GM12878 (cell line): ENCODE data around the gene DHX32. TPM values are rescaled to one million over a fixed set of nuclear protein-coding genes. Genes with fewer than 3 reads are reported as not detected.

Experiments
- ATAC-seq: fragments of 200-7000 bp; cut with Tn5 transposase; 3 replicates; pipeline ENCODE4 v1.9.1; 2020; ENCODE audit warnings: mild to moderate bottlenecking, moderate library complexity
- BruUV-seq: library from RNA; stranded (reverse); fragments of 400-500 nt; replicated peaks from 2 replicates; lab custom pipeline; 2021; lab: Mats Ljungman, UMichigan
- CTCF ChIA-PET: fragments of 300-600 bp; sonication (Branson Sonifier 250); formaldehyde crosslinking; extraction: SDS; loops from one replicate; lab custom pipeline; 2021; ENCODE audit warnings: inconsistent platforms; lab: Yijun Ruan, JAX
- POLR2A ChIA-PET: fragments of 350-600 bp; formaldehyde crosslinking; extraction: SDS; loops from one replicate; lab custom pipeline; 2021; ENCODE audit warnings: inconsistent platforms; lab: Charles Lee
- RAD21 ChIA-PET: fragments of 300-600 bp; sonication (Branson Sonifier 250); formaldehyde crosslinking; loops from one replicate; lab custom pipeline; 2023; ENCODE audit warnings: antibody characterized with exemption; ENCODE audit not compliant: unreplicated experiment; lab: Charles Lee
- SMC1A ChIA-PET: fragments of 300-600 bp; sonication (Branson Sonifier 250); formaldehyde crosslinking; loops from one replicate; lab custom pipeline; 2023; ENCODE audit not compliant: unreplicated experiment, uncharacterized antibody; lab: Charles Lee
- DNase-seq: peaks from one replicate; pipeline ENCODE4 v3.0.0-alpha.2; 2011; ENCODE audit warnings: low read depth, low spot score
- FAIRE-seq: peaks from 3 replicates; lab custom pipeline; 2011; peaks lifted over from hg19 to GRCh38; lab: Jason Lieb, UNC
- H2AFZ ChIP-seq: 2 replicates; pipeline ENCODE4 v1.6.0; 2011; ENCODE audit warnings: low read depth, low read length, control low read depth; ENCODE audit not compliant: control insufficient read depth
- H3K27ac ChIP-seq: 2 replicates; pipeline ENCODE4 v1.5.1; 2011; ENCODE audit warnings: control low read depth; ENCODE audit not compliant: control insufficient read depth, insufficient read depth
- H3K27me3 ChIP-seq, 2 experiments: replicated peaks in 1 of 2; 2 replicates each; pipeline versions ENCODE4 v1.6.0 to v1.6.1; 2011; ENCODE audit warnings: low read length in 1 of 2; ENCODE audit not compliant: control insufficient read depth in 2 of 2, insufficient read depth in 2 of 2
- H3K36me3 ChIP-seq, 2 experiments: 2 replicates each; pipeline ENCODE4 v1.5.1; 2011; ENCODE audit warnings: low read length in 1 of 2; ENCODE audit not compliant: control insufficient read depth in 2 of 2, insufficient read depth in 2 of 2
- H3K4me1 ChIP-seq: 2 replicates; pipeline ENCODE4 v1.6.1; 2011; ENCODE audit warnings: mild to moderate bottlenecking, low read length, moderate library complexity, mixed read lengths; ENCODE audit not compliant: control insufficient read depth, insufficient read depth
- H3K4me2 ChIP-seq: 2 replicates; pipeline ENCODE4 v1.6.0; 2011; ENCODE audit warnings: control low read depth; ENCODE audit not compliant: control insufficient read depth, insufficient read depth
- H3K4me3 ChIP-seq: fragments of 200-600 bp; sonication (generic); 2 replicates; pipeline ENCODE4 v1.5.1; 2016
- H3K79me2 ChIP-seq: 2 replicates; pipeline ENCODE4 v1.6.0; 2011; ENCODE audit warnings: low read length; ENCODE audit not compliant: control insufficient read depth, insufficient read depth
- H3K9ac ChIP-seq: 2 replicates; pipeline ENCODE4 v1.8.0; 2011; ENCODE audit warnings: low read length, control low read depth, mixed read lengths; ENCODE audit not compliant: control insufficient read depth, insufficient read depth
- H3K9me3 ChIP-seq: replicated peaks from 3 replicates; pipeline ENCODE4 v1.5.1; 2011; ENCODE audit warnings: mild to moderate bottlenecking, low read length; ENCODE audit not compliant: control insufficient read depth, insufficient read depth
- H4K20me1 ChIP-seq: 2 replicates; pipeline ENCODE4 v1.6.0; 2011; ENCODE audit not compliant: control insufficient read depth, insufficient read depth
- BCL11A ChIP-seq: IDR thresholded peaks from 2 replicates; pipeline ENCODE4 v1.6.1; 2011; ENCODE audit warnings: low read depth, low read length
- CREB1 ChIP-seq: IDR thresholded peaks from 2 replicates; pipeline ENCODE4 v1.6.1; 2012; ENCODE audit warnings: low read depth, mild to moderate bottlenecking, inconsistent platforms
- EP300 ChIP-seq, 2 experiments: fragments of 150-350 bp in 1 of 2; IDR thresholded peaks; 2 replicates each; pipeline ENCODE4 v1.6.1; 2011 to 2012; ENCODE audit warnings: low read depth in 2 of 2, low read length in 2 of 2, borderline replicate concordance in 1 of 2, improper control_type of control experiment in 1 of 2, inconsistent platforms in 1 of 2; ENCODE audit not compliant: control insufficient read depth in 1 of 2
- GABPA ChIP-seq: IDR thresholded peaks from 2 replicates; pipeline ENCODE4 v1.6.1; 2014; ENCODE audit warnings: antibody characterized with exemption, low read depth, mild to moderate bottlenecking, inconsistent platforms
- HDAC6 ChIP-seq: fragments of 200-600 bp; sonication (generic); IDR thresholded peaks from one replicate; pipeline ENCODE4 v1.8.0; 2017; ENCODE audit warnings: antibody characterized with exemption; ENCODE audit not compliant: unreplicated experiment
- IKZF1 ChIP-seq: fragments of 450-650 bp; conservative IDR thresholded peaks from 2 replicates; pipeline ENCODE4 v1.6.1; 2017; ENCODE audit warnings: antibody characterized with exemption, mild to moderate bottlenecking
- PAX8 ChIP-seq: fragments of 450-650 bp; IDR thresholded peaks from 2 replicates; pipeline ENCODE4 v1.6.1; 2017; ENCODE audit warnings: mild to moderate bottlenecking, moderate library complexity
- RAD21 ChIP-seq: IDR thresholded peaks from 2 replicates; pipeline ENCODE4 v1.6.1; 2011; ENCODE audit warnings: mild to moderate bottlenecking, low read depth, low read length, moderate library complexity; ENCODE audit not compliant: insufficient read depth
- WGBS: methylation state at CpG from one replicate; pipeline ENCODE4 v1.1.6; 2016; ENCODE audit warnings: low lambda C conversion rate; ENCODE audit not compliant: insufficient replicate concordance, insufficient coverage; ENCODE audit errors: missing lambda C conversion rate; 5-methylcytosine and 5-hydroxymethylcytosine counted together
- in situ Hi-C: fragments of 300-500 bp; cut with MboI; formaldehyde crosslinking; loops from 9 replicates; pipeline ENCODE4 v1.14.3; 2018; ENCODE audit warnings: mixed read lengths
- intact Hi-C: fragments of 100-400 bp; cut with micrococcal nuclease; formaldehyde crosslinking; loops from one replicate; pipeline ENCODE4 v1.14.2; 2022; ENCODE audit not compliant: unreplicated experiment
- polyA plus RNA-seq, 11 experiments: library from polyadenylated mRNA; depleted of rRNA in 4 of 11; unstranded in 6 of 11; stranded (reverse) in 5 of 11; fragments of >200 nt; fragmentation: Nextera tagmentation in 4 of 11; fragmentation: Illumina TruSeq in 1 of 11; extraction: Ambion mirVana in 4 of 11; extraction: Trizol in 1 of 11; gene quantifications; 1 replicate in 1 of 11; 2 replicates in 10 of 11; pipeline versions ENCODE4 v1.2.1 to v1.2.3, GENCODE V29; 2011 to 2016; ENCODE audit warnings: inconsistent platforms in 2 of 11, missing spikeins in 2 of 11, low read depth in 1 of 11
- total RNA-seq, 4 experiments: library from RNA; depleted of rRNA in 3 of 4; stranded (reverse); fragments of >200 nt in 3 of 4; fragmentation: Illumina TruSeq in 1 of 4; extraction: Trizol in 1 of 4; gene quantifications; 2 replicates each; pipeline versions ENCODE4 v1.2.1 to v1.2.3, GENCODE V29; 2013 to 2021
- TF ChIP-seq, protein P1 (sequence below): IDR thresholded peaks from 2 replicates; pipeline ENCODE4 v1.6.1; 2012; ENCODE audit warnings: low read length, inconsistent platforms
- TF ChIP-seq, protein P2 (sequence below): fragments of 450-650 bp; IDR thresholded peaks from 2 replicates; pipeline ENCODE4 v1.6.1; 2017; ENCODE audit warnings: borderline replicate concordance
- TF ChIP-seq, protein P3 (sequence below): fragments of 450-650 bp; formaldehyde crosslinking; IDR thresholded peaks from 2 replicates; pipeline ENCODE4 v1.4.0; 2020; ENCODE audit warnings: mild to moderate bottlenecking, moderate library complexity
- TF ChIP-seq, protein P4 (sequence below): IDR thresholded peaks from 2 replicates; pipeline ENCODE4 v1.6.1; 2011; ENCODE audit warnings: mild to moderate bottlenecking, low read depth, low read length, moderate library complexity; ENCODE audit not compliant: insufficient replicate concordance
- TF ChIP-seq, protein P5 (sequence below): fragments of 150-350 bp; IDR thresholded peaks from 2 replicates; pipeline ENCODE4 v1.6.1; 2014; ENCODE audit warnings: mild to moderate bottlenecking, low read depth, low read length

DHX32 gene
- total and polyA plus RNA-seq, 10 of the 15 experiments (the other 5 are each of a cell fraction or from before 2014, with no cell fraction given): 5.4 to 21.0 (median 16.0) TPM

DNA sequence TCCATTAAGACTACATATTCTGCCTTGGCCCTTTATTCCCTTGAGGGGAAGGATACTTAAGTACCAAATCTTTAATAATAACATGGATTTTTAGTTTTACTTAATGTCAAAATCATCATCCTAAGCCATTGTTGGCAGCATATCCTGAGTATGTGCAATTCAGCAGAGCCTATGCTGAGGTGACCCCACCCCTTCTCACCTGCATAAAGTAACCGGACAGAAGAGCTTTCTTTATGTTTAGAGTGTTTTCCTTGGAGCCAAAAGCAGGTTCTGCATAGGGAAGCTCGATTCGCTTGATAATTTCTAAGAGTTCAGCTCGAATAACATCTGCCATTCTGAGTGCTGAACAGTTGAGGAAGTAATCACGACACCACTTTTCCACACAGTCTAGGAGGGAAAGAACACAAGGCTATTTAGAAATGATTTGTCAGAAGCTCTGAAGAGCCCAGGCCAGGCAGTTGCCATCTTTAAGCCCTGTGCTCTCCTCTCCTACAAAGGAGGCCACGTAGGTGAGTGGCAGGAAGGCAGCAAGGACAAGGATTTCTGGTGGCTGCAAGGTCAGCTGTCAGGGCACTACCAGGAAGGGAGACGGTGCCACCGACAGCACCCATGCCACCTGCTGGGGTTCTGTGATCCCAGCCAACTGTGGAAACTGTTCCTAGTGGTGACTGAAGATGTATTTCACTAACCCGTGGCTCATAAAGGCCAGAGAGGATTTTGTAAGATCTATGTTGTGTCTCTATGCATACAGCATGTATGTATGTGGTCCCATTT is 42.1 kb downstream of the DHX32 start:
- H3K27me3 ChIP-seq: no peaks in the 10 kb centered on the region
- H3K9me3 ChIP-seq: no peaks in the 10 kb centered on the region
- ATAC-seq (no peak), FAIRE-seq (no peak), DNase-seq (no peak)
- ChIA-PET SMC1A (interaction anchor here (0.6 to 0.8 kb wide), 2 partner anchors 12 to 113 kb away, joined by 3 read pairs; no protein-coding TSS in a partner anchor), CTCF (interaction anchor here (1.6 kb wide), 1 partner anchor 30 kb away, joined by 4 read pairs; no protein-coding TSS in a partner anchor), RAD21 (no interaction called here), POLR2A (no interaction called here)
- no peaks in the 10 kb centered on the region for H4K20me1 ChIP-seq
- H3K4me2 ChIP-seq: no peak overlapping the region
- H3K27ac ChIP-seq: no peak overlapping the region
- H3K36me3 ChIP-seq: peaks cover 2 to 28% of the 10 kb centered on the region in 2 experiments
- H3K79me2 ChIP-seq: no peaks in the 10 kb centered on the region
- H2AFZ ChIP-seq: no peak overlapping the region
- intact Hi-C loops: no loop called here
- H3K4me1 ChIP-seq: no peaks in the 10 kb centered on the region
- 90% methylated on average over 9 of the region's 9 CpGs for WGBS
- H3K4me3 ChIP-seq: no peak overlapping the region
- in situ Hi-C loops: no loop called here
- BruUV-seq: no TSS peak
- no peak overlapping the region for H3K9ac ChIP-seq
- no peak for TF ChIP-seq IKZF1
- TF ChIP-seq, protein P1, sequence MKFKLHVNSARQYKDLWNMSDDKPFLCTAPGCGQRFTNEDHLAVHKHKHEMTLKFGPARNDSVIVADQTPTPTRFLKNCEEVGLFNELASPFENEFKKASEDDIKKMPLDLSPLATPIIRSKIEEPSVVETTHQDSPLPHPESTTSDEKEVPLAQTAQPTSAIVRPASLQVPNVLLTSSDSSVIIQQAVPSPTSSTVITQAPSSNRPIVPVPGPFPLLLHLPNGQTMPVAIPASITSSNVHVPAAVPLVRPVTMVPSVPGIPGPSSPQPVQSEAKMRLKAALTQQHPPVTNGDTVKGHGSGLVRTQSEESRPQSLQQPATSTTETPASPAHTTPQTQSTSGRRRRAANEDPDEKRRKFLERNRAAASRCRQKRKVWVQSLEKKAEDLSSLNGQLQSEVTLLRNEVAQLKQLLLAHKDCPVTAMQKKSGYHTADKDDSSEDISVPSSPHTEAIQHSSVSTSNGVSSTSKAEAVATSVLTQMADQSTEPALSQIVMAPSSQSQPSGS: no peak
- TF ChIP-seq EP300 (IDR thresholded peaks at IDR 0.05; ENCODE audit: borderline replicate concordance in 1 of 2, control insufficient read depth in 1 of 2, low read depth in 2 of 2, low read length in 2 of 2): no peak
- no peak for TF ChIP-seq PAX8
- no peak for TF ChIP-seq HDAC6
- TF ChIP-seq RAD21: no peak
- no peak for TF ChIP-seq BCL11A
- TF ChIP-seq CREB1: no peak
- TF ChIP-seq, protein P2, sequence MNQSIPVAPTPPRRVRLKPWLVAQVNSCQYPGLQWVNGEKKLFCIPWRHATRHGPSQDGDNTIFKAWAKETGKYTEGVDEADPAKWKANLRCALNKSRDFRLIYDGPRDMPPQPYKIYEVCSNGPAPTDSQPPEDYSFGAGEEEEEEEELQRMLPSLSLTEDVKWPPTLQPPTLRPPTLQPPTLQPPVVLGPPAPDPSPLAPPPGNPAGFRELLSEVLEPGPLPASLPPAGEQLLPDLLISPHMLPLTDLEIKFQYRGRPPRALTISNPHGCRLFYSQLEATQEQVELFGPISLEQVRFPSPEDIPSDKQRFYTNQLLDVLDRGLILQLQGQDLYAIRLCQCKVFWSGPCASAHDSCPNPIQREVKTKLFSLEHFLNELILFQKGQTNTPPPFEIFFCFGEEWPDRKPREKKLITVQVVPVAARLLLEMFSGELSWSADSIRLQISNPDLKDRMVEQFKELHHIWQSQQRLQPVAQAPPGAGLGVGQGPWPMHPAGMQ: no peak
- TF ChIP-seq, protein P3, sequence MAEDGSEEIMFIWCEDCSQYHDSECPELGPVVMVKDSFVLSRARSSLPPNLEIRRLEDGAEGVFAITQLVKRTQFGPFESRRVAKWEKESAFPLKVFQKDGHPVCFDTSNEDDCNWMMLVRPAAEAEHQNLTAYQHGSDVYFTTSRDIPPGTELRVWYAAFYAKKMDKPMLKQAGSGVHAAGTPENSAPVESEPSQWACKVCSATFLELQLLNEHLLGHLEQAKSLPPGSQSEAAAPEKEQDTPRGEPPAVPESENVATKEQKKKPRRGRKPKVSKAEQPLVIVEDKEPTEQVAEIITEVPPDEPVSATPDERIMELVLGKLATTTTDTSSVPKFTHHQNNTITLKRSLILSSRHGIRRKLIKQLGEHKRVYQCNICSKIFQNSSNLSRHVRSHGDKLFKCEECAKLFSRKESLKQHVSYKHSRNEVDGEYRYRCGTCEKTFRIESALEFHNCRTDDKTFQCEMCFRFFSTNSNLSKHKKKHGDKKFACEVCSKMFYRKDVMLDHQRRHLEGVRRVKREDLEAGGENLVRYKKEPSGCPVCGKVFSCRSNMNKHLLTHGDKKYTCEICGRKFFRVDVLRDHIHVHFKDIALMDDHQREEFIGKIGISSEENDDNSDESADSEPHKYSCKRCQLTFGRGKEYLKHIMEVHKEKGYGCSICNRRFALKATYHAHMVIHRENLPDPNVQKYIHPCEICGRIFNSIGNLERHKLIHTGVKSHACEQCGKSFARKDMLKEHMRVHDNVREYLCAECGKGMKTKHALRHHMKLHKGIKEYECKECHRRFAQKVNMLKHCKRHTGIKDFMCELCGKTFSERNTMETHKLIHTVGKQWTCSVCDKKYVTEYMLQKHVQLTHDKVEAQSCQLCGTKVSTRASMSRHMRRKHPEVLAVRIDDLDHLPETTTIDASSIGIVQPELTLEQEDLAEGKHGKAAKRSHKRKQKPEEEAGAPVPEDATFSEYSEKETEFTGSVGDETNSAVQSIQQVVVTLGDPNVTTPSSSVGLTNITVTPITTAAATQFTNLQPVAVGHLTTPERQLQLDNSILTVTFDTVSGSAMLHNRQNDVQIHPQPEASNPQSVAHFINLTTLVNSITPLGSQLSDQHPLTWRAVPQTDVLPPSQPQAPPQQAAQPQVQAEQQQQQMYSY (CRISPR knock-in tag): no peak
- no peak for TF ChIP-seq GABPA
- TF ChIP-seq, protein P4, sequence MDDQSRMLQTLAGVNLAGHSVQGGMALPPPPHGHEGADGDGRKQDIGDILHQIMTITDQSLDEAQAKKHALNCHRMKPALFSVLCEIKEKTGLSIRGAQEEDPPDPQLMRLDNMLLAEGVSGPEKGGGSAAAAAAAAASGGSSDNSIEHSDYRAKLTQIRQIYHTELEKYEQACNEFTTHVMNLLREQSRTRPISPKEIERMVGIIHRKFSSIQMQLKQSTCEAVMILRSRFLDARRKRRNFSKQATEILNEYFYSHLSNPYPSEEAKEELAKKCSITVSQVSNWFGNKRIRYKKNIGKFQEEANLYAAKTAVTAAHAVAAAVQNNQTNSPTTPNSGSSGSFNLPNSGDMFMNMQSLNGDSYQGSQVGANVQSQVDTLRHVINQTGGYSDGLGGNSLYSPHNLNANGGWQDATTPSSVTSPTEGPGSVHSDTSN: no peak
- TF ChIP-seq, protein P5, sequence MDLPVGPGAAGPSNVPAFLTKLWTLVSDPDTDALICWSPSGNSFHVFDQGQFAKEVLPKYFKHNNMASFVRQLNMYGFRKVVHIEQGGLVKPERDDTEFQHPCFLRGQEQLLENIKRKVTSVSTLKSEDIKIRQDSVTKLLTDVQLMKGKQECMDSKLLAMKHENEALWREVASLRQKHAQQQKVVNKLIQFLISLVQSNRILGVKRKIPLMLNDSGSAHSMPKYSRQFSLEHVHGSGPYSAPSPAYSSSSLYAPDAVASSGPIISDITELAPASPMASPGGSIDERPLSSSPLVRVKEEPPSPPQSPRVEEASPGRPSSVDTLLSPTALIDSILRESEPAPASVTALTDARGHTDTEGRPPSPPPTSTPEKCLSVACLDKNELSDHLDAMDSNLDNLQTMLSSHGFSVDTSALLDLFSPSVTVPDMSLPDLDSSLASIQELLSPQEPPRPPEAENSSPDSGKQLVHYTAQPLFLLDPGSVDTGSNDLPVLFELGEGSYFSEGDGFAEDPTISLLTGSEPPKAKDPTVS: no peak
